GM19397 (cell line): ENCODE measurements around the gene PTGES.
"Not testable (repeated sequence)": the region's sequence is repeated elsewhere in the genome, so short reads cannot be mapped to it uniquely, and the experiment has no call there.

Source experiments
- ATAC-seq: cut with Tn5 transposase; IDR thresholded peaks from one replicate; pipeline ENCODE4 v1.9.1; 2021; ENCODE audit warnings: mild to moderate bottlenecking, moderate library complexity; ENCODE audit not compliant: unreplicated experiment

Gene PTGES

DNA sequence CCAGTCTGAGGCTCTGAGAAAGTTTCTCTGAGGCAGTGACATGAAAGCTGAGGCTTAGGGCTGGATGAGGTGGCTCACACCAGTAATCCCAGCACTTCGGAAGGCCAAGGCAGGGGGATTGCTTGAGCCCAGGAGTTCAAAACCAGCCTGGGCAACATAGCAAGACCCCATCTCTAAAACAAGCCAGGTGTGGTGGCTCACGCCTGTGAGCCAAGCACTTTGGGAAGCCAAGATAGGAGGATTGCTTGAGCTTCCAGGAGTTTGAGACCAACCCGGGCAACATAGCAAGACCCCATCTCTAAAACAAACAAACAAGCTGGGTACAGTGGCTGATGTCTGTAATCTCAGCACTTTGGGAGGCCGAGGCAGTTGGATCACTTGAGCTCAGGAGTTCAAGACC is 3.8 kb downstream of the PTGES start:
- not testable (repeated sequence) for ATAC-seq

DNA sequence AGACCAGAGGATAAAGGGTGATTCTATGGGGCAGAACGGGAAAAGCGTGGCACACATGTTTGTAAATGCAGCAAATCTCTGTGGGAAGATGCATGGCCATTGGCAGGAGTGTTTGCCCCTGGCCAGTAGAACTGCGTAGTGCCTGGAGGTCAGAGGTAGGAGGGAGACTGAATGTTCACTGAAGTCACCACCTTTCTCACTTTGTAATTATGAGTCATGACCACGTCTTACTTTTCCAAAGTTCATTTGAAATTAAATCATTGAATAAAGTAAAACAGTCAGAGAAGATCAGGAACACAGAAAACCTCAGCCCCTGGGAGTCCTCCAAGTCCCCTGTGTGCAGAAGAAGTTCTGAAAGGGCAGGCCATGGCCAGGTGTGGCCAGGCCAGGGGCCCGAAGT is 4.6 kb downstream of the PTGES start:
- ATAC-seq, result no peak

DNA sequence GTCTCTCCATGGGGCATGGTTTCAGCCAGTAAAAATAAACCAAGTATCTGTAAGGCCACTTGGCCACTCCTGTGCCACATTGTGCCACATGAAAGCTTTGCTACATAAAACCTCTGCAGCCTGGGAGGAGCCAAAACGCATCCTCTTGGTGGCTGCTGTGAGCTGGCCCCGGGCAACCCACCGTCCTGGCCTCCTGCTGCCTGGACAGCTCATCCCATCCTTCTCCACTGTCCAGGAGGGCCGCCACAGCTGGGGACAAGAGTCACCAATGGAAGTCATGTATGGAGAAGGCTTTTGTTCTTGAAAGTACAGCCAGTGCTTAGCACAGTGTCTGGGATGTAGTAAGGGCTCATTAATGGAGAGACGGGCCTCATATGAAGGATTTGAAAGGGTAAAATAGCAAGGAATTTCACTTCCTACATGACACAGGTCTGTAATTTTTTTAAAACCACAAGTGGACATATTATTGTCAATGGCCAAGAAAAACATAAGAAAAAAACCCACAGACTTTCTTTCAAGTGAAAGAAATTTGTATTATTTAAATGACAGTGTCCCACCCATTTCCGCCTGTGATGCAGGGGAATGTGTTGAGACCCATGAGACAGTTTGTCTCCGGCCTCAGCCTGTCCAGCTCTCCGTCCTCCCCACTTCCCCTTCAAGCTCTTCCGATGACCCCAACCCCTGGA is 6.6 kb downstream of the PTGES start:
- no peak for ATAC-seq

DNA sequence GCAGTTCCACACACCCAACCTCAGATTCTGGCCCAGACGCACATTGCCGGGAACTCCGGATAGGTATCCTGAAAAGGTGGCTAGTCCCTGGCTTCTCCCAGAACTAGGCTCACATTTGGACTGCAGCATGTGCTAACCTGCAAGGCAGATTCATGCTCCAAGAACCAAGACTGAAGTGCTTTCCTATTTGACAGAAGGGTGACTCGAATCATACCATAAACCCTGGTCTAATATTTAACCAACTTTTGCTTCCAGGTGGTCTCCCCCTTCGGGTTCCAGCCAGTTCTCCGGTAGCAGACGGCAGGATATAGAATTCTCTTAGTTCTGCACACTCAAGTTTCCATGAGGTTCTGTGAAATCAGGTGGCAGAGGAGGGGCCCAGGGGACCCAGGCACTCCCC is 7.6 kb downstream of the PTGES start:
- ATAC-seq, result no peak

DNA sequence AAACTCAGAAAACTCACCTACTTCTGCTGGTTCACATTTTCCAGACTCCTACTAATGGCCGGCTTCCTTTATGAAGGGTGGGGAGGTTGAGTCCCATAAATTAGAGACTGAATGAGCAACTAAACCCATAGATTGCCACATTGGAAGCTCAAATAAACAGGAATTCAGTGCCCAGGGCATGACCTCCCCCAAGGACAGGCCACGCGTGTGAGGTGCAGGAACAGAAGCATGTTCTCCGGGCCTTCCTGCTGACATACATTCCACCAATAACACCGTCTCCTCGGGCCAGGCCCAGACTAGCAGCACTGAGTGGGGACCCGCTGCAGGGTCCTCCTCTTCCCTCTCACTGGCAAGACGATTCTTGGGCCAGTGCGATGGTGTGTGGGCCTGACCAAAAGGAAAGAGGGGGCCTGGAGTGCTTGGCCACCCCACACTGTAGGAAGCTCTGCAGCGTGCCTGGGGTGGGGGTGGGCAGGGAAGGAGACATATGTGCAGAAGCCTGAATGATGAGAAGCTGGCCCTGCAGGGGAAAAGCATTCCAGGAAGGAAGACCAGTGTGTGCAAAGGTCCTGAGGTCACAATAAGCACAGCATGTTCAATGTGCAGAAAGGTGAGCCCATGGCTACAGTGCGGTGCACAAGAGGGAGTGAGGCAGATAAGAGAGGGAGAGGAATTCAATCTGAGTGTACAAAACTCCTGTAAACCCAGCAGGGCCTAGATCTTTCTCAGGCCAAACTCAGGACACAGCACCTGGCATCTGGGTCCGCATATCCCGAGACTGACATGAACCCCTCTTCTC is 12.0 kb downstream of the PTGES start:
- ATAC-seq, result no peak

DNA sequence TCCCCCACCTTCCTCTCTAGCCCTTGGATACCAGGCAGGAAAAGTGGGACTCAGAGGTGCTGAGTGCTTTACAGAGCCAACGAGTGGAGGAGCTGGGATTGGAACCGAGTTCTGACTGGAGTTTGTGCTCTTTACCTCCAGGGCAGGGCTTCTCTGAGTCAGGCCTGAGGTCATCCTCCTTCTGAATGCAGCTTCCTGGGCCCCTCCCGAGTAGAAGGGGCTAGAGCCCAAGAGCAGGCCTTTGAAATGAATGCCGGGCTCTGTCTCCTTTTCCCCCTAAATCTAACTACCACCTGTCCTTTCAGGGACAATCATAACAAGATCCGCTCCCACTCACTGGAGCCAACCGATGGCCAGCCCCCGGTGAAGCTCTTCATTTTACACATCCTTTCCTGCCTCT is 12.7 kb downstream of the PTGES start:
- ATAC-seq, result no peak

DNA sequence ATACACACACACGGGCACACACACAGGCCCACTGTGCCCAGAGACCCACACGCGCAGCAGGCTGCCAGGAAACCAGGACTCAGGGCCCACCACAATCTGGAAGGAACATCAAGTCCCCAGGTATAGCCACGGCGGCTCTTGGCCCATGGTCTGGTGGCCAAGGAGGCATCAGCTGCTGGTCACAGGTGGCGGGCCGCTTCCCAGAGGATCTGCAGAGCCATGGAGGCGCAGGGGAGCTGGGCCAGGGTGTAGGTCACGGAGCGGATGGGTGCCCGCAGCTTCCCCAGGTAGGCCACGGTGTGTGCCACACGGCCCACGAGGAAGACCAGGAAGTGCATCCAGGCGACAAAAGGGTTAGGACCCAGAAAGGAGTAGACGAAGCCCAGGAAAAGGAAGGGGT is 13.4 kb downstream of the PTGES start:
- ATAC-seq, result no peak

DNA sequence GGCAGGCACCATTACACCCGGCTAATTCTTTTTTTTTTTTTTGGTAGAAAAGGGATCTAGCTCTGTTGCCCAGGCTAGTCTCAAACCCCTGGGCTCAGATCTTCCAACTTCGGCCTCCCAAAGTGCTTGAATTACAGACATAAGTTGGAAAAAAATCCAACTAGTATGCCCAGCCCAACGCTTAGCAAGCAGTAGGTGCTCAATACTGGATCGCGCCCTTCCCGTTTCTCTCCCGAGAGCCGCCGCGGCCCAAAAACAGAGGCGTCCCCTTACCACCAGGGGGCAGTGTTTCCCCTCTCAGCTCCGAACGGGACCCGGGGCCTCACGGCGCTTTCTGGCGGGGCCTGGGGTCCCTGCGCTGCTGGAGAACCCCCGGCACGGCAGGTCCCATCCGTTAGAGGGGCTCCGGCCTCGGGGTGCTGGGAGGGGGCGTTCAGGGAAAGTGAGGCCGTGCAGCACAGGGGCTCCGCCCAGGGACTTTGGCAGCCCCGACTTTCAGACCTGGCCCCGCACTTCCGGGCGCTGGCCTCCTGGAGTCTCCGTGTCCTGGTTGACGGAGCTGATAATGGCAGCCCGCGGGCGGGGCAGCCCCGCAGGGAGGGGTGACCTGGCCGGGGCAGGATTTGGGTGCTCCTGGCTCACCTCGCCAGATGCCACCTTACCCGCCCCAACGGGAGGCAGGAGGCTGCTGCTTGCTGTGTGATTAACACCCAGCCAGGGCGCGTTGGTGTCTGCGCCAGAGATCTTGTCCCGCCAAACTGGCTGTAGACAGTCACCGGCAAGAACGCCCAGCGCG is 15.2 kb downstream of the PTGES start:
- no peak for ATAC-seq

DNA sequence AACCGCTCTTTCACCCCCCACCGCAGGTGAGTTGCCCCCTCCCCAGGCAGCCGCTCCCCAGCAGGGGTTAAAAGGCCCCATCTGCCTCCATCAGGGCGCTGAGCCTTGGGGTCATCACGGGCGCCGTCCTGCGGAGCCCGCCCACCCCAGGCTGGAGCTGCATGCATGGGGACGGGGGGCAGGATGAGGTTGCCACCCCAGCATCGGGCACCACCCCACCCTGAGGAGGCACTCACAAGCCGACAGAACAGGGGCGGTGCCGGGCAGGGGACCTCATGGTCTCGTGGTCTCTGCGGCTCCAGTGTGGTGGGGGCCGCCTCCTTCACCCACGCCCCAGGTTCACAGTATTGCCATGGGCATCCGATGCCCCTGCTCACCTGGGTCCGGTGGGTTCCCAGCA is 16.5 kb downstream of the PTGES start:
- ATAC-seq, result no peak

DNA sequence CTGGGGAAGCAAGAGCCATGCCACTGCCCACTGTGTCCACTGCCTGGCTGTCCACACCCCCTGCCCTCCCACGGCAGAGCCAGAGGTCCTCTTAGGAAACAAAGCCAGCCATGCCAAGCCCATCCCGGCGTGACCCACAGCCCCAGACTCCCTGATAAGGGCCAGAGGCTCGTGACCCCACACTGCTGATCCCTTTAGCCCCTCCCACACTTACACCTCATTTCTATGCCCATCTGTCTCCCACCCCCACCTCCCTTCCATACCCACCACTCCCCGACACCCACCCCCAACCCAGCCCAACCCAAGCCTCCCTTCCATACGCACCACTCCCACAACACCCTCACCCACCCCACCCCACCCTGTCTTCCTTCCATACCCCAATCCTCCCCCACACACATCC is 17.3 kb downstream of the PTGES start:
- no peak for ATAC-seq

DNA sequence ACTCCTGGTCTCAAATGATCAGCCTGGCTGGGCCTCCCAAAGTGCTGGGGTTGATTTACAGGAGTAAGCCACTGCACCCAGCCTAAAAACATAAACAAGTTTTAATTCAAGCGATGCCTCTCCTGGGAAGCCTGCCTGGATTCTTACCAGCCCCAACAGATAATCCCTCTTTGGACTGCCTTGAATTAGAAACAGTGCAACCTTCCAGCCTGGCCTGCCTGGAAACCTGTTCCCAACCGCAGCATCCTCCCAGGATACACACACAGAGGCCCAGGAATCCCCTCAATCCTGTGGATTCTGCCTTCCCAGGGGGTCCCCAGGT is 19.2 kb downstream of the PTGES start:
- no peak for ATAC-seq

DNA sequence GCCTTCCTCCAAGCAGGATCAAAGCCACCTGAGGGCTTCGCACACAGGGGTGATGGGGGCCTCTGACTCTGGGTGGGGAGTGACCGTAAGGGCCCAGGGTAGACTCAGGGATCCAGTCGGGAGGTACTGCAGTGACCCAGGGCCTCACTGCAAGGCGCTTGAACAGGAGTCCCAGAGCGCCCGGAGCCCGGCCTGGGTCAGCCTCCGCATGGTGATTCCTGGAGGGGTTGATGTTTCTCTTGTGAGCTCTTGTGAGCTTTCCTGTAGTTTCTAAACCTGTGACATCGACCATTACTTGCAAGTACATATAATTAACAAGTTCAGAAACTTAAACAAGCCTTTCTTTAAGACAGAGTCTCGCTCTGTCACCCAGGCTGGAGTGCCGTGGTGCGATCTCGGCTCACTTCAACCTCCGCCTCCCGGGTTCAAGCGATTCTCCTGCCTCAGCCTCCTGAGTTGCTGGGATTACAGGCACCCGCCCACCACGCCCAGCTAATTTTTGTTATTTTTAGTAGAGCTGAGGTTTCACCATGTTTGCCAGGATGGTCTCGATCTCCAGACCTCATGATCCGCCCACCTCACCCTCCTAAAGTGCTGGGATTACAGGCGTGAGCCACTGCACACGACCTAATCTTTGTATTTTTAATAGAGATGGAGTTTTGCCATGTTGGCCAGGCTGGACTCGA is 19.8 kb downstream of the PTGES start:
- no peak for ATAC-seq

DNA sequence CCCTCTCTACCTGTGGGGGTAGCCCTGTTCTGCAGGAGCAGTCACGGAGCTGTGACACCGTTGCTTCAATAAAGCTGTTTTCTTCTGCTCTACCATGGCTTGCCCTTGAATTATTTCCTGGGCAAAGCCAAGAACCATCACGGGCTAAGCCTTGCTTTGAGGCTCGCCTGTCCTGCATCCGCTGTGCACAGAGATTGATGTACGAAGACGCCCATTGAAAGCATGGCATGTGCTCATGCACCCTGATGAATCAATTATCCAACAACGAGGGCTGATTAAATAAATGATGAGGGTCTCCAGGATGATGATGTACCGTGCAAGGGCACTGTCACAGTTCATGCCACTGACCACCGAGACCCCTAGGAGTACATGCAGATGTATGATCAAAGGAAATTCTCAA is 20.7 kb downstream of the PTGES start:
- ATAC-seq, result no peak

DNA sequence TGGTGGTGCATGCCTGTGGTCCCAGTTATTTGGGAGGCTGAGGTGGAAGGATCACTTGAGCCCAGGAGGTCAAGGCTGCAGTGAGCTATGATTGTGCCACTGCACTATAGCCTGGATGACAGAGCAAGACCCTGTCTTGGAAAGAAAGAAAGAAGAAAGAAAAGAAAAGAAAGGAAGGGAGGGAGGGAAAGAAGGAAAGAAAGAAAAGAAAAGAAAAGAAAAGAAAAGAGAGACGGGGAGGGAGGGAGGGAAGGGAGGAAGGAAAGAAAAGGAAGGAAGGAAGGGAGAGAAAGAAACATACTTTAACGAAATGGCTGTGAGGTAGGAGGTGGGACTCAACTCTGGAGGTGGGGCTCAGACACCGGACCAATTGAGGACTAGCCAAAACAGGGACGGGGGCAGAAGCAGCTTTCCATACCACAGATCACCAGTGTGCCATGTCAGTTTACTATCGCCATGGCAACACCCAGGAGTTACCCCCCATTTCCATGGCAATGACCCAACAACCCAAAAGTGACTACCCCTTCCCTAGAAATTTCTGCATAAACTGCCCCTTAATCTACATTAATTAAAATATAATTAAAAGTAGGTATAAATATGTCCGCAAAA is 21.3 kb downstream of the PTGES start:
- ATAC-seq, result no peak

DNA sequence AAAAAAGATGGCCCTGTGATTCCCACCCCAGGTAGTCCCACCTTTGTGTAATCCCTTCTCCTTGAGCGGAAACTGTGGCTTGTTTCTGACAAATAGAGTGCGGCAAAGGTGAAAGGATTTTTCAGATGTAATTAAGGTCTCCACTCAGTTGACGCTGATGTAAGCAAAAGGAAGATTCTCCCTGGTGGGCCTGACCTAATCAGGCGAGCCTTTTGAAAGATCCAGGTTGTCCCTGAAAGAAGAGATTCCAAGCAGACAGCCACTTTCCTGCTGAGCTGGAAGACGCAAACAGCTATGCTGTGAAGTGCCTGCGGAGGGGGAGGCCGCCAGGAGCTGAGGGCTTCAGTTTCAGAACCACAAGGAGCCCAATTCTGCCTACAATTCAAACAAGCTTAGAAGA is 24.1 kb downstream of the PTGES start:
- no peak for ATAC-seq

DNA sequence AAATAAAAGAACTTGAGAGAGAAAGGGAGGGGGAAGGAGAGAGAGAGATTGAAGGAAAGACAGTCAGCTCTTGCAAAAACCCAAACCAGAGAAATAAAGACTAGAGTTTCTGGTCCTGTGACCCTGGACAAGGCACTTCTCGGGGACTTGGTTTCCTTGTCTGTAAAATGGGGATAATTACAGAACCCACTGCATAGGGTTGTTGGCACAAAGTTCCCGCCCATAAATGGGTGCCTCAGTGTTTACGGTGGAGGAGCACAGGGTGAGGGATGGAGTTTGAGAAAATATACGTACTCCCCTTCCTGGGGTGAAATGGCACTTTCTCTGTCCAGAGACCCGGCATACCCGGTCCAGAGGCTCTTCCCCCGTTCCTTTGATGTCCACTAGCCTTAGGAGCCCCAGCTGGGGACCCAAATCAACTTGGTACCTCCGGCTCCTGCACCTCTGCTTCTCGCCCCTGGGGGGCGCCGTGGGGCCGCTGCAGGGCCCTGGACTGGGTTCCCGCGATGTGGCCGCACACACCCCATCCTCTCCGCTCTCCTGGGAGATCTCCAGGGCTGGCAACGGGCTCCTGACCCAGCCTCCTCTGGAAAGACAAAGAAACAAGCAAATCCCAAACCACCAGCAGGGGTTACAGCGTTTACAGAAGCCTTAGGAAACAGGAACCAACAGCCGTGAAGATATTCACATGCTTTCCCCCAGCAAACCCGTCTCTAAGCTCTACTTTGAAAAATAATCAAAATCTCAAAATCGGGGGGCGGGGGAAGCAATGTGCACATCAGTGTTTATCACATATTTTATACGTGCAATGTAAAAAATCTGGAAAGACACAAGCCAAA is 26.3 kb downstream of the PTGES start:
- ATAC-seq, result no peak

DNA sequence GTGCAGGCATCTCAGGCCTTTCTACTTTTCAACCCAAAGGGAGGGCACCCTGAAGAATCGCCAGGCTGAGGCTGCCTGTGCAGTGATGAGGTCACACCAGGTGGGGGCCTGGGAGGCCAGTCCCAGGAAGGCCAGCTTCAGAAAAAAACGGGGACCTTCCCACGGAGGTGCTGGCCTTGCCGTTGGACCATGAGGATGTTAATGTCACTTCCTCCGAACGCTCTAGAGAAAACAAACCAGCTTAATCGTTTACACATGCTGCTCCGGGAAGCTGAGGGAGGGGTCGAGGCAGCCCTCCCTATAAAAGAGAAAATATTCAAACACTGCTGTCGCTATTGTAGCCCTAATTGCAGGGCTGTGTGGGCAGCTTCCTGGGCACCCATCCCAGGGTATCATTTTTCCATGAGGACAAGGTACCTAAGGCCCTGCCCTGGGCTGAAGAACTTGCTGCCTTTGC is 27.0 kb downstream of the PTGES start:
- ATAC-seq, result no peak

DNA sequence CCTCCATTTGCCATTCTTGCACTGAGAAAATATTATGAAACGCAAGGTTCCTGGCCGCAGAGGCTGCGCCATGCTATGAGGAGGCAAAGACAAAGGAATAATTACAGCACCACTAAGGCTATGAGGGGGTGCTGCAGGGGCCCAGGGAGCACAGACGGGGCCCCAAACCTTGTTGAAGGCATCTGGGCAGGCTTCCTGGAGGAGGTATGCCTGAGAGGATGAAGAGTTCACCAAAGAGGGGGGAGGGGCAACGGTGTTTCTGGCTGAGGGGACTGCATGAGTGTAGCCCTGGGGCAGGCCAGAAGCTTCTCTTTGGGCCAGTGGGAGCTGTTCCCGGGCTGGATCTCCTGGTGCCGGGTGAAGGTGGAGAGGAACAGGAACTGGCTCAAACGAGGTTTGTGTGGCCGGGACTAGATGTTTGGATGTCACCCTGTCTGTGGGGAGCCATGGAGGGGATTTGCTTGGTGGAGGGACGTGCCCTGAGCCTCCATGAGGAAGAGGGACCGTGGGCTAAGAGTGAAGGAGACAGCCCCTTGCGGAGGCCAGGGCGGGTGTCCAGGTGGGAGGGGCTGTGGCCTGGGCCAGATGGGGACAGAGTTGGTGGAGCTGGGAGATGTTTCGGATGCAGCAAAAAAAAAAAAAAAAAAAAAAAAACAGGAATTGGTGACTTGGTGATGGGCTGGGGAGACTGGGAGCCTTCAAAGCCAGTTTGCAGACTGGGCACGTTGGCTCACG is 28.2 kb downstream of the PTGES start:
- ATAC-seq, result no peak

DNA sequence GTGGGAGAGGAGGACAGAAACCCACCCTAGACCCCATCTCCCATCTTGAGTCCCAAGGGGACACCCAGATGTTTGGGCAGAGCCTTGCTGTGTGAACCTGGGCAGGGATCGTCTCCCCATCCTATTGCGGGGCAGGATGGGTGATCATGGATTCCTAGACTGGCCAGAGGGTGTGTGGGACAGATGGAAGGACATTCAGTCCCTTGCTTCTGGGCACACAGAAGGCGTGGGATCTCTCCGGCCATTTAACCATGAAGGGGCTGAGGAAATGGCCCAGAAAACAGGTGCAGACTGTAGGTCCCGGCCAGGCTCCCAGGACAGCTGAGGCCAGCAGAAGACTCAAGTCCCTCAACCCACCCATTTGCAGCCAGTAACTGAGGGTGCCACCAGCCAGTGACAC is 29.9 kb downstream of the PTGES start:
- no peak for ATAC-seq
